Pulmonary artery endothelial cell (primary cell): ENCODE measurements around the gene SNX10. TPM values are rescaled to one million over a fixed set of nuclear protein-coding genes. Genes with fewer than 3 reads are reported as not detected.

ENCODE experiments used
- DNase-seq: peaks from one replicate; pipeline ENCODE4 v3.0.0-alpha.2; 2011; ENCODE audit warnings: low read depth, low spot score
- total RNA-seq: library from RNA; depleted of rRNA; stranded (reverse); fragments of >200 nt; gene quantifications from 2 replicates; pipeline ENCODE4 v1.2.3, GENCODE V29; 2014

SNX10 gene
- total RNA-seq, 1 donor from 2014 or later, result 0.20 TPM

GRCh38 chr7:26399736-26400135 lies 108.1 kb downstream of the SNX10 start:
- DNase-seq, result no peak

- DNase-seq, result no peak
These were observed 112.0 kb downstream of the SNX10 start for GRCh38 chr7:26403640-26404039.

GRCh38 chr7:26404189-26404996 lies 112.7 kb downstream of the SNX10 start:
- DNase-seq, result no peak

- no peak for DNase-seq
These were observed 114.8 kb downstream of the SNX10 start for GRCh38 chr7:26406433-26406832.

- DNase-seq, result no peak
These were observed 118.2 kb downstream of the SNX10 start for GRCh38 chr7:26409661-26410547.

- DNase-seq, result no peak
These were observed 121.5 kb downstream of the SNX10 start for GRCh38 chr7:26413007-26413691.

GRCh38 chr7:26416004-26416403 lies 124.3 kb downstream of the SNX10 start:
- no peak for DNase-seq

- peak; percentile 88 for DNase-seq
These were observed 126.3 kb downstream of the SNX10 start for GRCh38 chr7:26417911-26418413.

GRCh38 chr7:26419198-26419597 lies 127.5 kb downstream of the SNX10 start:
- no peak for DNase-seq

GRCh38 chr7:26420422-26421019 lies 128.9 kb downstream of the SNX10 start:
- DNase-seq, result no peak

GRCh38 chr7:26422761-26423160 lies 131.1 kb downstream of the SNX10 start:
- DNase-seq, result no peak

GRCh38 chr7:26423436-26423835 lies 131.8 kb downstream of the SNX10 start:
- DNase-seq, result no peak

Other genes starting within 250 kb of the SNX10 start
- gene NFE2L3, start 139.7 kb upstream of the SNX10 start, total RNA-seq, result 66.2 and 68.0 TPM in 2 replicates
- gene HNRNPA2B1, start 91.1 kb upstream of the SNX10 start, total RNA-seq, result 163 and 274 TPM in 2 replicates
- 157 and 179 TPM in 2 replicates for gene CBX3, start 90.1 kb upstream of the SNX10 start, total RNA-seq